HepG2 (cell line): ENCODE measurements around the gene PRM3. TPM values are rescaled to one million over a fixed set of nuclear protein-coding genes. Genes with fewer than 3 reads are reported as not detected.

Source experiments
- ARHGAP35 ChIP-seq: sonication (generic); formaldehyde crosslinking; IDR thresholded peaks from 2 replicates; pipeline ENCODE4 v1.9.0; 2022; ENCODE audit warnings: mild to moderate bottlenecking, inconsistent platforms, moderate library complexity, missing genetic modification reagents, borderline replicate concordance
- DNMT3B ChIP-seq: conservative IDR thresholded peaks from 2 replicates; pipeline ENCODE4 v1.6.1; 2016; ENCODE audit warnings: missing biosample characterization, control low read depth
- EP300 ChIP-seq, 3 experiments: sonication (generic) in 1 of 3; formaldehyde crosslinking in 1 of 3; IDR thresholded peaks; 2 replicates each; pipeline versions ENCODE4 v1.5.1 to v1.6.1; 2011 to 2020; ENCODE audit warnings: low read depth in 2 of 3, low read length in 2 of 3, borderline replicate concordance in 1 of 3, improper control_type of control experiment in 1 of 3, mild to moderate bottlenecking in 1 of 3, missing genetic modification reagents in 1 of 3, moderate library complexity in 1 of 3
- HNF4A ChIP-seq: sonication (generic); formaldehyde crosslinking; IDR thresholded peaks from 2 replicates; pipeline ENCODE4 v1.4.0; 2020; ENCODE audit warnings: missing genetic modification reagents
- MEF2D ChIP-seq: sonication (generic); formaldehyde crosslinking; IDR thresholded peaks from 2 replicates; pipeline ENCODE4 v1.5.1; 2020; ENCODE audit warnings: mild to moderate bottlenecking, missing genetic modification reagents
- MIER2 ChIP-seq: IDR thresholded peaks from 2 replicates; pipeline ENCODE4 v1.6.1; 2016; ENCODE audit warnings: missing biosample characterization, missing genetic modification reagents
- MYNN ChIP-seq: sonication (generic); formaldehyde crosslinking; IDR thresholded peaks from 2 replicates; pipeline ENCODE4 v1.4.0; 2020; ENCODE audit warnings: mild to moderate bottlenecking, low read depth, missing genetic modification reagents
- NR3C1 ChIP-seq: sonication (generic); formaldehyde crosslinking; IDR thresholded peaks from 2 replicates; pipeline ENCODE4 v1.4.0; 2020; ENCODE audit warnings: missing genetic modification reagents
- POLR2AphosphoS2 ChIP-seq: IDR thresholded peaks from 2 replicates; pipeline ENCODE4 v1.6.1; 2011; ENCODE audit warnings: low read depth, low read length, improper control_type of control experiment
- RBAK ChIP-seq: sonication (generic); formaldehyde crosslinking; IDR thresholded peaks from 2 replicates; pipeline ENCODE4 v1.5.1; 2020; ENCODE audit warnings: mild to moderate bottlenecking, missing genetic modification reagents
- RFX3 ChIP-seq: IDR thresholded peaks from 2 replicates; pipeline ENCODE4 v1.6.1; 2016; ENCODE audit warnings: missing biosample characterization, missing genetic modification reagents
- SMAD3 ChIP-seq: sonication (generic); formaldehyde crosslinking; IDR thresholded peaks from 2 replicates; pipeline ENCODE4 v1.4.0; 2020; ENCODE audit warnings: missing genetic modification reagents
- TBL1XR1 ChIP-seq: fragments of 150-350 bp; IDR thresholded peaks from 2 replicates; pipeline ENCODE4 v1.6.1; 2014; ENCODE audit warnings: borderline replicate concordance, low read length; ENCODE audit not compliant: partially characterized antibody
- ZBTB21 ChIP-seq: sonication (generic); formaldehyde crosslinking; IDR thresholded peaks from 2 replicates; pipeline ENCODE4 v1.4.0; 2020; ENCODE audit warnings: missing genetic modification reagents
- ZNF10 ChIP-seq: sonication (generic); formaldehyde crosslinking; IDR thresholded peaks from 2 replicates; pipeline ENCODE4 v1.4.0; 2020; ENCODE audit warnings: mild to moderate bottlenecking, low read depth, missing genetic modification reagents, borderline replicate concordance
- ZNF446 ChIP-seq: sonication (generic); formaldehyde crosslinking; IDR thresholded peaks from 2 replicates; pipeline ENCODE4 v1.5.0; 2020; ENCODE audit warnings: mild to moderate bottlenecking, missing genetic modification reagents
- ZNF644 ChIP-seq: IDR thresholded peaks from 2 replicates; pipeline ENCODE4 v1.6.1; 2016; ENCODE audit warnings: low read depth
- ZNF816 ChIP-seq: sonication (generic); formaldehyde crosslinking; IDR thresholded peaks from 2 replicates; pipeline ENCODE4 v1.8.0; 2022; ENCODE audit warnings: missing genetic modification reagents, mild to moderate bottlenecking, borderline replicate concordance
- ZNF839 ChIP-seq: sonication (generic); formaldehyde crosslinking; IDR thresholded peaks from 2 replicates; pipeline ENCODE4 v1.4.0; 2020; ENCODE audit warnings: missing genetic modification reagents, mild to moderate bottlenecking, borderline replicate concordance
- polyA plus RNA-seq, 8 experiments: library from polyadenylated mRNA; depleted of rRNA in 3 of 8; stranded (reverse) in 7 of 8; unstranded in 1 of 8; fragments of >200 nt; fragmentation: Illumina TruSeq in 4 of 8; extraction: Trizol in 4 of 8; gene quantifications; 2 replicates each; pipeline versions ENCODE4 v1.2.1 to v1.2.3, GENCODE V29; 2011 to 2016; ENCODE audit warnings: low read depth in 4 of 8, missing spikeins in 1 of 8, mixed read lengths in 1 of 8; ENCODE audit not compliant: insufficient read depth in 1 of 8
- total RNA-seq, 5 experiments: library from RNA; depleted of rRNA; stranded (reverse); fragments of >200 nt; fragmentation: Illumina TruSeq; extraction: Trizol; gene quantifications; 2 replicates each; pipeline ENCODE4 v1.2.3, GENCODE V29; 2016; ENCODE audit warnings: low read depth in 1 of 5
- TF ChIP-seq, protein P1 (sequence below): IDR thresholded peaks from 2 replicates; pipeline ENCODE4 v1.6.1; 2016; ENCODE audit warnings: mild to moderate bottlenecking, missing biosample characterization, missing genetic modification reagents
- TF ChIP-seq, protein P2 (sequence below): sonication (generic); formaldehyde crosslinking; IDR thresholded peaks from 2 replicates; pipeline ENCODE4 v1.5.0; 2020; ENCODE audit warnings: missing genetic modification reagents
- TF ChIP-seq, protein P3 (sequence below): IDR thresholded peaks from 2 replicates; pipeline ENCODE4 v1.4.0; 2020; ENCODE audit warnings: mild to moderate bottlenecking, missing genetic modification reagents
- TF ChIP-seq, protein P4 (sequence below): sonication (generic); formaldehyde crosslinking; IDR thresholded peaks from 2 replicates; pipeline ENCODE4 v1.4.0; 2020; ENCODE audit warnings: mild to moderate bottlenecking, missing genetic modification reagents

Gene PRM3
- total and polyA plus RNA-seq, 2 of the 13 experiments (the other 11 are each of a cell fraction or from before 2014, with no cell fraction given) = not detected

DNA sequence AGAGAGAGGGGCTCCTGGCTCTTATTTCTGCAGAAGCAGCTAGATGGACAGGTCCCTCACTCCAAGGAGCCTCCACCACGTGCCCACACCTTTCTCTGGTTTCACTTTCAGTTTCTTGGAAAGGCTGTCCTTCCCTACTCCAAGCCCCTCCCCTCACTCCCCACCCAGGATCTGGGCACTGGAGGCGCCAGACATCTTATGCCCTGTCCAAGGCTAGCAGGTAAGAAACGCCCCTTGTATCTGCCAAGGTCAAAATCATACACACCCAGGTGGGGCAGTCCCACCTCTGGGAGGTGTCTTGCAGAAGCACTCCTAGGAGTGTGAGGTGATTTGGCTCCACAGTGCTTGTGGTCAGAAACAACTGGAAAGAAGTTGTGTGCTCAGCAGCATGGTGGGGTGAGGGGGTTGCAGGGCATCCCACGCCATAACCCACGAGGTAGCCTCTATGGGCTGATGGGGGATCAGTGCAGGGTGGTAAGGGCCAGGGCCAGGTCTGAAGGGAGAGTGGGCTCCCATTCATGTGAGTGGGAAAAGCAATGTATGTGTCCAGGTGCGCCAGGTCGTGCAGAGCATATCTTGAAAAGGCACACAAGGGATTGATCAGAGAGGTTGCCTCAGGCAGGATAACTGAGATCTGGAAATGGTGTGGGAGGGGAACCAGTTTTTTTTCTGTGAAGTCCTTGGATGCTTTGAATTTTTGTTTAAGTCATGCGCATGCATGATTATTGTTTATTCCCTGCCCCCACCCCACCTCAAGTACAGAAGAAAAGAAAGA, 39.5 kb upstream of the PRM3 start (continued):
- TF ChIP-seq MYNN (CRISPR knock-in tag) (peak; percentile 87), POLR2AphosphoS2 (no peak), ZNF839 (CRISPR knock-in tag) (no peak), ARHGAP35 (CRISPR knock-in tag) (peak; percentile 72; the same call in 1 of the 2 replicates), MIER2 (CRISPR knock-in tag) (peak; percentile 38; the same call in 1 of the 2 replicates), RFX3 (CRISPR knock-in tag) (no peak), TBL1XR1 (no peak), NR3C1 (0 out of 2 replicates have a peak, but pooled peaks have one; percentile 58), MEF2D (CRISPR knock-in tag) (no peak), ZNF10 (CRISPR knock-in tag) (no peak), ZBTB21 (no peak), RBAK (CRISPR knock-in tag) (no peak), DNMT3B (CRISPR knock-in tag) (0 out of 2 replicates have a peak, but pooled peaks have one; percentile 51), HNF4A (CRISPR knock-in tag) (no peak), ZNF644 (CRISPR knock-in tag) (no peak), ZNF446 (no peak), SMAD3 (CRISPR knock-in tag) (peak; percentile 53), EP300 (IDR thresholded peaks at IDR 0.05; ENCODE audit: low read depth in 2 of 2, low read length in 2 of 2) (0 out of 4 replicates have a peak, but pooled peaks of 1 of the 2 experiments have one; percentile 18), EP300 (CRISPR knock-in tag; IDR thresholded peaks at IDR 0.05; ENCODE audit: borderline replicate concordance) (no peak), ZNF816 (no peak)
- TF ChIP-seq, protein P1, sequence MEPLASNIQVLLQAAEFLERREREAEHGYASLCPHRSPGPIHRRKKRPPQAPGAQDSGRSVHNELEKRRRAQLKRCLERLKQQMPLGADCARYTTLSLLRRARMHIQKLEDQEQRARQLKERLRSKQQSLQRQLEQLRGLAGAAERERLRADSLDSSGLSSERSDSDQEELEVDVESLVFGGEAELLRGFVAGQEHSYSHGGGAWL (CRISPR knock-in tag) = no peak
- TF ChIP-seq, protein P2, sequence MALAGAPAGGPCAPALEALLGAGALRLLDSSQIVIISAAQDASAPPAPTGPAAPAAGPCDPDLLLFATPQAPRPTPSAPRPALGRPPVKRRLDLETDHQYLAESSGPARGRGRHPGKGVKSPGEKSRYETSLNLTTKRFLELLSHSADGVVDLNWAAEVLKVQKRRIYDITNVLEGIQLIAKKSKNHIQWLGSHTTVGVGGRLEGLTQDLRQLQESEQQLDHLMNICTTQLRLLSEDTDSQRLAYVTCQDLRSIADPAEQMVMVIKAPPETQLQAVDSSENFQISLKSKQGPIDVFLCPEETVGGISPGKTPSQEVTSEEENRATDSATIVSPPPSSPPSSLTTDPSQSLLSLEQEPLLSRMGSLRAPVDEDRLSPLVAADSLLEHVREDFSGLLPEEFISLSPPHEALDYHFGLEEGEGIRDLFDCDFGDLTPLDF (CRISPR knock-in tag) = no peak
- TF ChIP-seq, protein P3, sequence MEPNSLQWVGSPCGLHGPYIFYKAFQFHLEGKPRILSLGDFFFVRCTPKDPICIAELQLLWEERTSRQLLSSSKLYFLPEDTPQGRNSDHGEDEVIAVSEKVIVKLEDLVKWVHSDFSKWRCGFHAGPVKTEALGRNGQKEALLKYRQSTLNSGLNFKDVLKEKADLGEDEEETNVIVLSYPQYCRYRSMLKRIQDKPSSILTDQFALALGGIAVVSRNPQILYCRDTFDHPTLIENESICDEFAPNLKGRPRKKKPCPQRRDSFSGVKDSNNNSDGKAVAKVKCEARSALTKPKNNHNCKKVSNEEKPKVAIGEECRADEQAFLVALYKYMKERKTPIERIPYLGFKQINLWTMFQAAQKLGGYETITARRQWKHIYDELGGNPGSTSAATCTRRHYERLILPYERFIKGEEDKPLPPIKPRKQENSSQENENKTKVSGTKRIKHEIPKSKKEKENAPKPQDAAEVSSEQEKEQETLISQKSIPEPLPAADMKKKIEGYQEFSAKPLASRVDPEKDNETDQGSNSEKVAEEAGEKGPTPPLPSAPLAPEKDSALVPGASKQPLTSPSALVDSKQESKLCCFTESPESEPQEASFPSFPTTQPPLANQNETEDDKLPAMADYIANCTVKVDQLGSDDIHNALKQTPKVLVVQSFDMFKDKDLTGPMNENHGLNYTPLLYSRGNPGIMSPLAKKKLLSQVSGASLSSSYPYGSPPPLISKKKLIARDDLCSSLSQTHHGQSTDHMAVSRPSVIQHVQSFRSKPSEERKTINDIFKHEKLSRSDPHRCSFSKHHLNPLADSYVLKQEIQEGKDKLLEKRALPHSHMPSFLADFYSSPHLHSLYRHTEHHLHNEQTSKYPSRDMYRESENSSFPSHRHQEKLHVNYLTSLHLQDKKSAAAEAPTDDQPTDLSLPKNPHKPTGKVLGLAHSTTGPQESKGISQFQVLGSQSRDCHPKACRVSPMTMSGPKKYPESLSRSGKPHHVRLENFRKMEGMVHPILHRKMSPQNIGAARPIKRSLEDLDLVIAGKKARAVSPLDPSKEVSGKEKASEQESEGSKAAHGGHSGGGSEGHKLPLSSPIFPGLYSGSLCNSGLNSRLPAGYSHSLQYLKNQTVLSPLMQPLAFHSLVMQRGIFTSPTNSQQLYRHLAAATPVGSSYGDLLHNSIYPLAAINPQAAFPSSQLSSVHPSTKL (CRISPR knock-in tag) = peak; percentile 11
- TF ChIP-seq, protein P4, sequence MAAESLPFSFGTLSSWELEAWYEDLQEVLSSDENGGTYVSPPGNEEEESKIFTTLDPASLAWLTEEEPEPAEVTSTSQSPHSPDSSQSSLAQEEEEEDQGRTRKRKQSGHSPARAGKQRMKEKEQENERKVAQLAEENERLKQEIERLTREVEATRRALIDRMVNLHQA (CRISPR knock-in tag) = no peak
